ENCODE data around the gene MTFMT. TPM values are rescaled to one million over a fixed set of nuclear protein-coding genes. Genes with fewer than 3 reads are reported as not detected.
A peak's percentile ranks its signal among the peaks of the same experiment; 100 is the strongest.

The MTFMT gene
- total and polyA plus RNA-seq, 2 of the 13 experiments (the other 11 are each of a cell fraction or from before 2014, with no cell fraction given), result 9.9 to 23.2 TPM

DNA sequence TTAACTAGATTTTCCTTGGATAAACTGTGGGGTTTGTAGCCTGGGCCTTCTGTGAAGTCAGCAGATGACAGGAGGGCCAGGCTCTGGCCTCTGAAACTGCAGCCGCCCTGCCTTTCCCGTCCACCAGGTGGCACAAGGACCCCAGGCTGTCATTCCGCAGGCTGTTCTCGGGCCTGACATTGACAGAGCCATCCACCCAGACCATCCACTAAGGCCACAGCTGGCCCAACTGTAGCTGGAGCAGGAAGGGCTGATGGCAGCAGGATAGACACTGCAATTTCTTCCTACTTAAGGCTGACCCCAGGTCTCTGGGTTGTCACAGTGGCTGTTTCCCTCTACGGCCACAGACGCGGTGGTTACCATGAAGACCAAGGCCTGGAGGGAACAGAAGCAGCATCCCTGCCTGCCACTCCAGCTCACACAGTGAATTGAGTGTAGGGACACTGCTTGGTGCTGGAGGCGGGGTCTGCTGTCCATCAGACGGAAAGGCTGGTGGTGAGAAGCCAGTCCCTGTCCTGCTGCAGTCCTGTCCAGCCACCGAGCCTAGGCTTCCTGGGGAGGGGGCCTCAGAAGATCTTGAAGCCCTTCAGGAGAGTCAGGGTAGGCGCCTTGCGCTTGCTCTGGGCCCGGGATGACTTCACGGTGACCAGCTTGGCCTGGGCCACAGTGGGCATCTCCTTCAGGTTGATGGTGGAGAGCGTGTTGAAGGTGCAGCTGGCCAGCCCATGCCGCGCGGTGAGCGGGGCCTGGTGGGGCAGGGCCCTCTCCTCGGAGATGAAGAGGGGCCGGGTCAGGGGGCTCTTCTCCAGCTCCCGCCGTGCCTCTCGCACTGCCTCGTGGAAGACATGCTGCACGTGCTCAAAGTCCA lies 25.1 kb upstream of the MTFMT start (continued):
- TF ChIP-seq, protein P1, sequence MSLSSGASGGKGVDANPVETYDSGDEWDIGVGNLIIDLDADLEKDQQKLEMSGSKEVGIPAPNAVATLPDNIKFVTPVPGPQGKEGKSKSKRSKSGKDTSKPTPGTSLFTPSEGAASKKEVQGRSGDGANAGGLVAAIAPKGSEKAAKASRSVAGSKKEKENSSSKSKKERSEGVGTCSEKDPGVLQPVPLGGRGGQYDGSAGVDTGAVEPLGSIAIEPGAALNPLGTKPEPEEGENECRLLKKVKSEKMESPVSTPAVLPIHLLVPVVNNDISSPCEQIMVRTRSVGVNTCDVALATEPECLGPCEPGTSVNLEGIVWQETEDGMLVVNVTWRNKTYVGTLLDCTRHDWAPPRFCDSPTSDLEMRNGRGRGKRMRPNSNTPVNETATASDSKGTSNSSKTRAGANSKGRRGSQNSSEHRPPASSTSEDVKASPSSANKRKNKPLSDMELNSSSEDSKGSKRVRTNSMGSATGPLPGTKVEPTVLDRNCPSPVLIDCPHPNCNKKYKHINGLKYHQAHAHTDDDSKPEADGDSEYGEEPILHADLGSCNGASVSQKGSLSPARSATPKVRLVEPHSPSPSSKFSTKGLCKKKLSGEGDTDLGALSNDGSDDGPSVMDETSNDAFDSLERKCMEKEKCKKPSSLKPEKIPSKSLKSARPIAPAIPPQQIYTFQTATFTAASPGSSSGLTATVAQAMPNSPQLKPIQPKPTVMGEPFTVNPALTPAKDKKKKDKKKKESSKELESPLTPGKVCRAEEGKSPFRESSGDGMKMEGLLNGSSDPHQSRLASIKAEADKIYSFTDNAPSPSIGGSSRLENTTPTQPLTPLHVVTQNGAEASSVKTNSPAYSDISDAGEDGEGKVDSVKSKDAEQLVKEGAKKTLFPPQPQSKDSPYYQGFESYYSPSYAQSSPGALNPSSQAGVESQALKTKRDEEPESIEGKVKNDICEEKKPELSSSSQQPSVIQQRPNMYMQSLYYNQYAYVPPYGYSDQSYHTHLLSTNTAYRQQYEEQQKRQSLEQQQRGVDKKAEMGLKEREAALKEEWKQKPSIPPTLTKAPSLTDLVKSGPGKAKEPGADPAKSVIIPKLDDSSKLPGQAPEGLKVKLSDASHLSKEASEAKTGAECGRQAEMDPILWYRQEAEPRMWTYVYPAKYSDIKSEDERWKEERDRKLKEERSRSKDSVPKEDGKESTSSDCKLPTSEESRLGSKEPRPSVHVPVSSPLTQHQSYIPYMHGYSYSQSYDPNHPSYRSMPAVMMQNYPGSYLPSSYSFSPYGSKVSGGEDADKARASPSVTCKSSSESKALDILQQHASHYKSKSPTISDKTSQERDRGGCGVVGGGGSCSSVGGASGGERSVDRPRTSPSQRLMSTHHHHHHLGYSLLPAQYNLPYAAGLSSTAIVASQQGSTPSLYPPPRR (CRISPR knock-in tag; IDR thresholded peaks at IDR 0.05; ENCODE audit: borderline replicate concordance), result no peak; the same call in 1 of the 2 replicates
- TF ChIP-seq MAFF (IDR thresholded peaks at IDR 0.05; ENCODE audit: low read depth, low read length) (no peak), ZNF333 (CRISPR knock-in tag; IDR thresholded peaks at IDR 0.05; ENCODE audit: borderline replicate concordance) (no peak), ZFYVE20 (CRISPR knock-in tag; IDR thresholded peaks at IDR 0.05; ENCODE audit: borderline replicate concordance, low read depth) (no peak), HOXA9 (CRISPR knock-in tag; IDR thresholded peaks at IDR 0.05; ENCODE audit: borderline replicate concordance) (no peak), ZNF180 (CRISPR knock-in tag; IDR thresholded peaks at IDR 0.05; ENCODE audit: borderline replicate concordance, low read depth) (no peak), ZNF33B (CRISPR knock-in tag; IDR thresholded peaks at IDR 0.05) (no peak), CTCF (CRISPR knock-in tag; IDR thresholded peaks at IDR 0.05) (peak; percentile 98), PHB2 (IDR thresholded peaks at IDR 0.05; ENCODE audit: partially characterized antibody) (no peak), YY1 (IDR thresholded peaks at IDR 0.05; ENCODE audit: insufficient read depth, insufficient replicate concordance, low read depth, low read length) (peak; percentile 38)
- TF ChIP-seq, protein P2, sequence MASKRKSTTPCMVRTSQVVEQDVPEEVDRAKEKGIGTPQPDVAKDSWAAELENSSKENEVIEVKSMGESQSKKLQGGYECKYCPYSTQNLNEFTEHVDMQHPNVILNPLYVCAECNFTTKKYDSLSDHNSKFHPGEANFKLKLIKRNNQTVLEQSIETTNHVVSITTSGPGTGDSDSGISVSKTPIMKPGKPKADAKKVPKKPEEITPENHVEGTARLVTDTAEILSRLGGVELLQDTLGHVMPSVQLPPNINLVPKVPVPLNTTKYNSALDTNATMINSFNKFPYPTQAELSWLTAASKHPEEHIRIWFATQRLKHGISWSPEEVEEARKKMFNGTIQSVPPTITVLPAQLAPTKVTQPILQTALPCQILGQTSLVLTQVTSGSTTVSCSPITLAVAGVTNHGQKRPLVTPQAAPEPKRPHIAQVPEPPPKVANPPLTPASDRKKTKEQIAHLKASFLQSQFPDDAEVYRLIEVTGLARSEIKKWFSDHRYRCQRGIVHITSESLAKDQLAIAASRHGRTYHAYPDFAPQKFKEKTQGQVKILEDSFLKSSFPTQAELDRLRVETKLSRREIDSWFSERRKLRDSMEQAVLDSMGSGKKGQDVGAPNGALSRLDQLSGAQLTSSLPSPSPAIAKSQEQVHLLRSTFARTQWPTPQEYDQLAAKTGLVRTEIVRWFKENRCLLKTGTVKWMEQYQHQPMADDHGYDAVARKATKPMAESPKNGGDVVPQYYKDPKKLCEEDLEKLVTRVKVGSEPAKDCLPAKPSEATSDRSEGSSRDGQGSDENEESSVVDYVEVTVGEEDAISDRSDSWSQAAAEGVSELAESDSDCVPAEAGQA (IDR thresholded peaks at IDR 0.05; ENCODE audit: low read depth), result no peak
- TF ChIP-seq, protein P2 (CRISPR knock-in tag; IDR thresholded peaks at IDR 0.05; ENCODE audit: borderline replicate concordance), result no peak
- TF ChIP-seq, protein P3, sequence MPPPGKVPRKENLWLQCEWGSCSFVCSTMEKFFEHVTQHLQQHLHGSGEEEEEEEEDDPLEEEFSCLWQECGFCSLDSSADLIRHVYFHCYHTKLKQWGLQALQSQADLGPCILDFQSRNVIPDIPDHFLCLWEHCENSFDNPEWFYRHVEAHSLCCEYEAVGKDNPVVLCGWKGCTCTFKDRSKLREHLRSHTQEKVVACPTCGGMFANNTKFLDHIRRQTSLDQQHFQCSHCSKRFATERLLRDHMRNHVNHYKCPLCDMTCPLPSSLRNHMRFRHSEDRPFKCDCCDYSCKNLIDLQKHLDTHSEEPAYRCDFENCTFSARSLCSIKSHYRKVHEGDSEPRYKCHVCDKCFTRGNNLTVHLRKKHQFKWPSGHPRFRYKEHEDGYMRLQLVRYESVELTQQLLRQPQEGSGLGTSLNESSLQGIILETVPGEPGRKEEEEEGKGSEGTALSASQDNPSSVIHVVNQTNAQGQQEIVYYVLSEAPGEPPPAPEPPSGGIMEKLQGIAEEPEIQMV (CRISPR knock-in tag; IDR thresholded peaks at IDR 0.05; ENCODE audit: low read depth), result no peak
